ENCODE data around the gene ABCB7. TPM values are rescaled to one million over a fixed set of nuclear protein-coding genes. Genes with fewer than 3 reads are reported as not detected.

The ABCB7 gene
- total RNA-seq, result 21.5 and 27.6 TPM in 2 replicates

GRCh38 chrX:75155827-75156525, at the start of gene ABCB7:
Gene ABCB7 (minus strand): TSS chrX:75156283. CDS start chrX:75156272, 11 bp downstream.

Other genes with a start within 250 kb of the ABCB7 start
- gene NEXMIF, start 230.8 kb downstream of the ABCB7 start, total RNA-seq, result not detected in 2 replicates
- 14.9 and 17.4 TPM in 2 replicates for gene UPRT, start 117.8 kb upstream of the ABCB7 start, total RNA-seq